Measurements from ENCODE around the gene CBLB.

Gene CBLB

GRCh38 chr3:105788593-105788992 lies 80.2 kb downstream of the CBLB start:
- Histone ChIP-seq H3K27ac (no peak overlapping the region), H3K4me3 (no peak overlapping the region), H3K4me1 (peaks cover 0 to 32% (median 8%) of the 10 kb centered on the region in 4 donors), H3K9me3 (no peaks in the 10 kb centered on the region), H3K27me3 (no peaks in the 10 kb centered on the region), H3K36me3 (no peaks in the 10 kb centered on the region)
- intact Hi-C loops (cut with DNase I; ENCODE audit: low total_unique reads): no loop called here
- TF ChIP-seq CTCF (IDR thresholded peaks at IDR 0.05): no peak
- no peak for DNase-seq

GRCh38 chr3:105787453-105787852 lies 81.4 kb downstream of the CBLB start:
- peaks cover 0 to 20% (median 3%) of the 10 kb centered on the region in 4 donors for H3K4me1 ChIP-seq
- H3K27ac ChIP-seq: no peak overlapping the region
- no peak for DNase-seq
- H3K27me3 ChIP-seq: no peaks in the 10 kb centered on the region
- no peaks in the 10 kb centered on the region for H3K36me3 ChIP-seq
- TF ChIP-seq CTCF (IDR thresholded peaks at IDR 0.05): no peak
- no peaks in the 10 kb centered on the region for H3K9me3 ChIP-seq
- intact Hi-C loops (cut with DNase I; ENCODE audit: low total_unique reads): no loop called here
- no peak overlapping the region for H3K4me3 ChIP-seq

GRCh38 chr3:105786990-105787389 lies 81.8 kb downstream of the CBLB start:
- intact Hi-C loops (cut with DNase I; ENCODE audit: low total_unique reads): no loop called here
- TF ChIP-seq CTCF (IDR thresholded peaks at IDR 0.05): no peak
- H3K36me3 ChIP-seq: no peaks in the 10 kb centered on the region

GRCh38 chr3:105786241-105786640 lies 82.6 kb downstream of the CBLB start:
- no peak overlapping the region for H3K4me3 ChIP-seq
- H3K27me3 ChIP-seq: no peaks in the 10 kb centered on the region
- DNase-seq: no peak
- intact Hi-C loops (cut with DNase I; ENCODE audit: low total_unique reads): no loop called here
- H3K27ac ChIP-seq: no peak overlapping the region
- no peaks in the 10 kb centered on the region for H3K9me3 ChIP-seq
- H3K4me1 ChIP-seq: peaks cover 0 to 10% (median 0%) of the 10 kb centered on the region in 4 donors
- no peaks in the 10 kb centered on the region for H3K36me3 ChIP-seq
- TF ChIP-seq CTCF (IDR thresholded peaks at IDR 0.05): no peak

More at GRCh38 chr3:105786990-105787389, 81.8 kb downstream of the CBLB start:
- Histone ChIP-seq H3K4me1 (peaks cover 0 to 18% (median 1%) of the 10 kb centered on the region in 4 donors), H3K9me3 (no peaks in the 10 kb centered on the region), H3K4me3 (no peak overlapping the region), H3K27me3 (no peaks in the 10 kb centered on the region), H3K27ac (no peak overlapping the region)
- no peak for DNase-seq

GRCh38 chr3:105785803-105786202 lies 83.0 kb downstream of the CBLB start:
- no peak for TF ChIP-seq CTCF (IDR thresholded peaks at IDR 0.05)
- DNase-seq: no peak
- no peaks in the 10 kb centered on the region for H3K27me3 ChIP-seq
- intact Hi-C loops (cut with DNase I; ENCODE audit: low total_unique reads): no loop called here
- no peak overlapping the region for H3K4me3 ChIP-seq
- H3K4me1 ChIP-seq: peaks cover 0 to 6% (median 0%) of the 10 kb centered on the region in 4 donors
- H3K36me3 ChIP-seq: no peaks in the 10 kb centered on the region
- no peak overlapping the region for H3K27ac ChIP-seq
- no peaks in the 10 kb centered on the region for H3K9me3 ChIP-seq

- H3K9me3 ChIP-seq: no peaks in the 10 kb centered on the region
- TF ChIP-seq CTCF (IDR thresholded peaks at IDR 0.05): no peak
- DNase-seq: no peak
- no peak overlapping the region for H3K4me3 ChIP-seq
- intact Hi-C loops (cut with DNase I; ENCODE audit: low total_unique reads): no loop called here
- no peaks in the 10 kb centered on the region for H3K27me3 ChIP-seq
- no peaks in the 10 kb centered on the region for H3K4me1 ChIP-seq
- no peak overlapping the region for H3K27ac ChIP-seq
- no peaks in the 10 kb centered on the region for H3K36me3 ChIP-seq
Measured at GRCh38 chr3:105783631-105784030, 85.2 kb downstream of the CBLB start.

All from tibial artery (tissue), 4 donors.